Muscle of leg (tissue), 11 donors: ENCODE results near the gene DDX1. TPM values are rescaled to one million over a fixed set of nuclear protein-coding genes. Genes with fewer than 3 reads are reported as not detected.

Experiments used
- DNase-seq: peaks from one replicate; pipeline ENCODE4 v3.0.0; 2013
- H3K27ac ChIP-seq: one replicate; pipeline ENCODE4 v1.5.1; 2013; ENCODE audit warnings: mild to moderate bottlenecking, low read length, control low read depth
- H3K27me3 ChIP-seq: one replicate; pipeline ENCODE4 v1.6.1; 2013; ENCODE audit warnings: low read length; ENCODE audit not compliant: control insufficient read depth, insufficient read depth
- H3K36me3 ChIP-seq: one replicate; pipeline ENCODE4 v1.6.1; 2013; ENCODE audit warnings: low read length; ENCODE audit not compliant: control insufficient read depth, insufficient read depth
- H3K4me1 ChIP-seq: one replicate; pipeline ENCODE4 v1.6.1; 2013; ENCODE audit warnings: low read length; ENCODE audit not compliant: control insufficient read depth, insufficient read depth
- H3K4me3 ChIP-seq: one replicate; pipeline ENCODE4 v1.5.1; 2013; ENCODE audit warnings: low read length, control low read depth
- H3K9me3 ChIP-seq: replicated peaks from 2 replicates; pipeline ENCODE4 v1.6.1; 2013; ENCODE audit warnings: low read depth, low read length; ENCODE audit not compliant: control insufficient read depth
- WGBS: methylation state at CpG from one replicate; pipeline ENCODE4 v1.1.5; 2013; ENCODE audit warnings: missing lambda C conversion rate; ENCODE audit not compliant: insufficient coverage; 5-methylcytosine and 5-hydroxymethylcytosine counted together
- polyA plus RNA-seq, 8 donors: library from polyadenylated mRNA; unstranded; fragments of 120-200 nt; gene quantifications; one replicate each; pipeline versions ENCODE4 v1.2.1 to v1.2.3, GENCODE V29; 2013; ENCODE audit warnings: inconsistent platforms in 1 of 8, low replicate concordance in 1 of 8; ENCODE audit not compliant: insufficient read length in 8 of 8, insufficient read depth in 1 of 8
- total RNA-seq: library from RNA; stranded (reverse); fragments of 120-200 nt; gene quantifications from one replicate; pipeline ENCODE4 v1.2.4, GENCODE V29; 2013

Gene DDX1
- total and polyA plus RNA-seq, 9 donors: 72.3 to 101 (median 94.5) TPM

DNA sequence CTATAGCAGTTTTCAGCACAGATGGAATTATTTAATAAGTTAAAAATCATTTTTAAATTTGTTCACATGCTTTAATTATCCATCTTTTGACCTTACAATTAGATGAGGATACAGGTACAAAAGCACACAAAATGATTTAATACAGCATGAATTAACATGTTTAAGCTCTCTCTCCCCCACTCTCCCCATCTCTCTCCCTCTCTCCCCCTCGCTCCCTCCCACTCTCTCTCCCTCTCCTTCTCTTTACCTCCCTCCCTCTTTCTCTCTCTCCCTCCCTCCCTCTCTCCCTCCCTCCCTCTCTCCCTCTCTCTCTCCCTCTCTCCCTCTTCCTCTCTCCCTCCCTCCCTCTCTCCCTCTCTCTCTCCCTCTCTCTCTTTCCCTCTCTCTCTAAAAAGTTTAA, 38.1 kb upstream of the DDX1 start:
- WGBS: 100% methylated on average over 1 of the region's 1 CpG
- H3K4me3 ChIP-seq: no peak overlapping the region
- H3K27me3 ChIP-seq: no peaks in the 10 kb centered on the region
- no peaks in the 10 kb centered on the region for H3K4me1 ChIP-seq
- DNase-seq: no peak
- H3K27ac ChIP-seq: no peak overlapping the region
- H3K36me3 ChIP-seq: peaks cover 4% of the 10 kb centered on the region
- H3K9me3 ChIP-seq: no peaks in the 10 kb centered on the region

GRCh38 chr2:15553951-15554350, 37.7 kb upstream of the DDX1 start:
- no peak overlapping the region for H3K27ac ChIP-seq
- H3K4me1 ChIP-seq: no peaks in the 10 kb centered on the region
- no peaks in the 10 kb centered on the region for H3K27me3 ChIP-seq
- WGBS: no CpG with 5 or more reads among the region's 3 CpGs
- no peaks in the 10 kb centered on the region for H3K9me3 ChIP-seq
- peaks cover 2% of the 10 kb centered on the region for H3K36me3 ChIP-seq
- DNase-seq: no peak
- no peak overlapping the region for H3K4me3 ChIP-seq

DNA sequence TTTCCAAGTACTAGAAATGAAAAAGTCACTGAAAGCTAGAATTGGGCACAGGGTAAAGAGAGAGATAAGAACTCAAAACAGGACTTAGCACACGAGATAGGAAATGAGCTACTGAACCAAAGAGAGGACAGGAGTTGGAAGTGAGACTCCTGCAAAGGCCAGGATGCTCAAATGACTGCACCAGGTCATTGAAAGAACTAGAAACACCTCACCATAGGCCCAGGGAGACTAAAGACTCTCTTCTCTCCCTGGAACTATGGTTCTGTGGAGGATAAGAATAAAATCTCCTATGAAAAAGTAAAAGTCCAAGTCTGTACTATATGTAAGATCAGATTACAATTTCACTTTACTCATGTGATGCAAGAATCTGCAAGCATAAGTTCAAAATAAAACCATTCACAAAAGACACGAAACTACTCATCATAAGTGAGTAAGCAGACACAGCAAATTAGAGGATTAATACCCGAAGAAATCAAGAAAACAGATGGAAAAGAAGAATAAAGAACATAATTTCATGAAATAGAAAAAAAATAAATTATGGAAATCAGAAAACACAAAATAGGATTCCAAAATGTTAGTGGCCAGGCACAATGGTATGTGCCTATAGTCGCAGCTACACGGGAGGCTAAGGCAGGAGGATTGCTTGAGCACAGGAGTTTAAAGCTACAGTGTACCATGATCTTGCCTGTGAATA, 37.0 kb upstream of the DDX1 start:
- H3K4me3 ChIP-seq: no peak overlapping the region
- no peaks in the 10 kb centered on the region for H3K27me3 ChIP-seq
- no peak overlapping the region for H3K27ac ChIP-seq
- no peak for DNase-seq
- WGBS: no CpG with 5 or more reads among the region's 5 CpGs
- H3K4me1 ChIP-seq: no peaks in the 10 kb centered on the region
- peaks cover 2% of the 10 kb centered on the region for H3K36me3 ChIP-seq
- H3K9me3 ChIP-seq: no peaks in the 10 kb centered on the region

GRCh38 chr2:15555760-15556193, 35.9 kb upstream of the DDX1 start:
- Histone ChIP-seq H3K36me3 (peaks cover 2% of the 10 kb centered on the region), H3K4me1 (peaks cover 4% of the 10 kb centered on the region), H3K27ac (no peak overlapping the region), H3K4me3 (no peak overlapping the region), H3K27me3 (no peaks in the 10 kb centered on the region), H3K9me3 (no peaks in the 10 kb centered on the region)
- WGBS: no CpG with 5 or more reads among the region's 3 CpGs
- DNase-seq: no peak

GRCh38 chr2:15556311-15556930, 35.2 kb upstream of the DDX1 start:
- no peak for DNase-seq
- peaks cover 2% of the 10 kb centered on the region for H3K36me3 ChIP-seq

DNA sequence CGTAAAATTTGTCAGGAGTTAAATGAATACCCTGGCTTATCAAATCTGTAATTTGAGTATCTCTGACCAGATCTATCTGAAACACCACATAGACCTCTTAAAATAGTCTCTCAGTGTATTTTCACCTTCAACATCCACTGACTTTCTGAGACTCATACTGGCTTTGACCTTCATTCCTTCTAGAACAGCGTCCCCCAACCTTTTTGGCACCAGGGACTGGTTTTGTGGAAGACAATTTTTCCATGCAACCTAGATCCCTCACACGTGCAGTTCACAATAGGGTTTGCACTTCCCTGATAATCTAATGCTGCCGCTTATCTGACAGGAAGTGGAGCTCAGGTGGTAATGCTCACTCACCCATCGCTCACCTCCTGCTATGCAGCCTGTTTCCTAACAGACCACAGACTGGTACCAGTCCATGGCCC, 33.8 kb upstream of the DDX1 start:
- Histone ChIP-seq H3K4me1 (peaks cover 4% of the 10 kb centered on the region), H3K27ac (no peak overlapping the region), H3K36me3 (peaks cover 1% of the 10 kb centered on the region), H3K4me3 (no peak overlapping the region), H3K27me3 (no peaks in the 10 kb centered on the region), H3K9me3 (no peaks in the 10 kb centered on the region)
- WGBS: 90% methylated on average over 3 of the region's 5 CpGs
- no peak for DNase-seq

More at GRCh38 chr2:15556311-15556930, 35.2 kb upstream of the DDX1 start:
- peaks cover 4% of the 10 kb centered on the region for H3K4me1 ChIP-seq
- H3K27ac ChIP-seq: no peak overlapping the region
- WGBS: no CpG with 5 or more reads among the region's 4 CpGs
- no peaks in the 10 kb centered on the region for H3K27me3 ChIP-seq
- H3K4me3 ChIP-seq: no peak overlapping the region
- no peaks in the 10 kb centered on the region for H3K9me3 ChIP-seq

- no peak for DNase-seq
- WGBS: no CpG with 5 or more reads among the region's 6 CpGs
- Histone ChIP-seq H3K9me3 (no peaks in the 10 kb centered on the region), H3K27ac (no peak overlapping the region), H3K4me3 (no peak overlapping the region), H3K27me3 (no peaks in the 10 kb centered on the region), H3K36me3 (no peaks in the 10 kb centered on the region), H3K4me1 (peaks cover 4% of the 10 kb centered on the region)
These were observed 32.1 kb upstream of the DDX1 start for GRCh38 chr2:15559379-15560139.

GRCh38 chr2:15560140-15560987, 31.3 kb upstream of the DDX1 start:
- under 1% methylated on average over 28 of the region's 32 CpGs for WGBS
- Histone ChIP-seq H3K4me3 (peak overlapping the region; percentile 76), H3K36me3 (no peaks in the 10 kb centered on the region), H3K4me1 (peaks cover 4% of the 10 kb centered on the region), H3K27me3 (no peaks in the 10 kb centered on the region), H3K9me3 (no peaks in the 10 kb centered on the region), H3K27ac (peak overlapping the region; percentile 87)
- peak; percentile 49 for DNase-seq

- no peaks in the 10 kb centered on the region for H3K9me3 ChIP-seq
- peaks cover 4% of the 10 kb centered on the region for H3K4me1 ChIP-seq
- H3K27me3 ChIP-seq: no peaks in the 10 kb centered on the region
- DNase-seq: peak; percentile 98
- H3K4me3 ChIP-seq: peak within 1 kb of the TSS; percentile 76
- 0% methylated on average over 22 of the region's 30 CpGs for WGBS
- H3K27ac ChIP-seq: peak within 1 kb of the TSS; percentile 87
- H3K36me3 ChIP-seq: no peaks in the 10 kb centered on the region
These were observed 30.6 kb upstream of the DDX1 start, which contains the start of gene NBAS for GRCh38 chr2:15560988-15561573. Gene NBAS, minus strand, starts transcription at chr2:15561334. Its CDS starts 30 bp downstream, at chr2:15561304.
